ENCODE results near the gene RIMBP2.

Gene RIMBP2

DNA sequence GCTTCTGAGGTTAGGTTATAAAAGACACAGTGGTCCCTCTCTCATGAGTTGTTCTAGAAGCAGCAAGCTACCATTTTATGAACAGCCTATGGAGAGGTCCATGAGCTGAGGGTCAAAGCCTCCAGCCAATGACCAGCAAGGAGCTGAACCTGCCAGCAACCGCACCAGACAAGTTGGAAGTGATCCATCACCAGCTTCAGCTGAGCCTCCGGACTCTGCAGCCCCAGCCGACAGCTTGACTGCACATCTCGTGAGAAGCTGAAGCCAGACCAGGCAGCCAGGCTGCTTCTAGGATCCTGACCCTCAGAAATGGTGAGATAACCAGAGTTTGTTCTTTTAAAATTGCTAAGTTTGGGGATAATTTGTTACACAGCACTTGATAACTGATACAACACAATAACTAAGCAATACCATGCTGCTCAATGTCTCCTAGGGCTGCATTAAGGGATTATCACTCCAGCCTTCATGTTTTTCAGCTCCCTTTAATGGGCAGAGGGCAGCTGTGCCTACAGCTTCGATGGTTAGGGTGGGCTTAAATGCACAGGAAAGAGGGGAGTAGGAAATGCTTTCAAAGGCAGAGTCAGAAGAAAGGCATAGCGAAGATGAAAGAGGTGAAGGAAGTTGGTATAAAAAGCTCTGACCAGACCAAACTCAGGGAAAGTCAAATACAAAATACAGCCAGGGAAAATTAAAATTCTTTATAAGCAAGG, 149.5 kb downstream of the RIMBP2 start:
- no peak for DNase-seq (ENCODE audit: extremely low read depth, low read depth)
- H3K4me3 ChIP-seq (replicated peaks; ENCODE audit: low read depth, low read length) = no peak overlapping the region
- TF ChIP-seq, protein P1, sequence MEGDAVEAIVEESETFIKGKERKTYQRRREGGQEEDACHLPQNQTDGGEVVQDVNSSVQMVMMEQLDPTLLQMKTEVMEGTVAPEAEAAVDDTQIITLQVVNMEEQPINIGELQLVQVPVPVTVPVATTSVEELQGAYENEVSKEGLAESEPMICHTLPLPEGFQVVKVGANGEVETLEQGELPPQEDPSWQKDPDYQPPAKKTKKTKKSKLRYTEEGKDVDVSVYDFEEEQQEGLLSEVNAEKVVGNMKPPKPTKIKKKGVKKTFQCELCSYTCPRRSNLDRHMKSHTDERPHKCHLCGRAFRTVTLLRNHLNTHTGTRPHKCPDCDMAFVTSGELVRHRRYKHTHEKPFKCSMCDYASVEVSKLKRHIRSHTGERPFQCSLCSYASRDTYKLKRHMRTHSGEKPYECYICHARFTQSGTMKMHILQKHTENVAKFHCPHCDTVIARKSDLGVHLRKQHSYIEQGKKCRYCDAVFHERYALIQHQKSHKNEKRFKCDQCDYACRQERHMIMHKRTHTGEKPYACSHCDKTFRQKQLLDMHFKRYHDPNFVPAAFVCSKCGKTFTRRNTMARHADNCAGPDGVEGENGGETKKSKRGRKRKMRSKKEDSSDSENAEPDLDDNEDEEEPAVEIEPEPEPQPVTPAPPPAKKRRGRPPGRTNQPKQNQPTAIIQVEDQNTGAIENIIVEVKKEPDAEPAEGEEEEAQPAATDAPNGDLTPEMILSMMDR (IDR thresholded peaks at IDR 0.05; ENCODE audit: low read depth, low read length, missing control alignments) = no peak

DNA sequence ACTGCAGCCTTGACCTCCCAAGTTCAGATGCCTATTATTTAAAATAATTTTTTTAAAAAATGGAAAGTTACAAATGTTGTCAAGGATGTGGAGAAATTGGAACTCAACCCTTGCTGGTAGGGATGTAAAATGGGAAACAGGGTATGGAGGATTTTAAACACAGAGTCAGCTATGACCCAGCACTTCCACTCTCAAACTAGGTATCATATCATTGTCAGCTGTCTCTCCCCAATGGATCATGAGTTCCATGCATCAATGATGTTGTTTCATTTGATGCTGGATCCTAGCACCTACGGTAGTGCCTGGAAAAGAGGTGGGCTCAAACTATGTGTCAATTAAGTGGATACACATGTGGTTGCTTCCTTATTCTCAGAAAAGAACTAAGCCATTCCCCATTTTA, 150.9 kb downstream of the RIMBP2 start:
- TF ChIP-seq, protein P1 (IDR thresholded peaks at IDR 0.05; ENCODE audit: low read depth, low read length, missing control alignments) = no peak
- no peak overlapping the region for H3K4me3 ChIP-seq (replicated peaks; ENCODE audit: low read depth, low read length)

DNA sequence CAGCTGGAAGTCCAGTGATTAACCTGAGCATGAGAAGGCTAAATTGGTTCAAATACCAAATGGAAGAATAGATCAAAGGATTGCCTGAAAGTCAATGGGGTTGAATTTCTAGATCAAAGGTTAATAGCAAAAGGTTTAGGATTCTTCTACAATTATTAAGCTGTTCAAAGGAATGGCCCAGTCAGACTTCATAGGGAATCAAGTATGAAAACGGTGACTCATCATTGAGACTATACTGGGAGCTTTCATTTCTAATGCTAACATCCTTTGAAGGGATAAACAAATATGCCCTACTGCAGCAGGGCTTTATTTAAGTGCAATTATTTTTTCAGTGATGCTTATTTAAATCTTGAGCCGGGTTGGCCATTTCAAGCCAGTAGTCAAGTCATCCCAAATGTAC, 152.8 kb downstream of the RIMBP2 start:
- no peak overlapping the region for H3K4me3 ChIP-seq (replicated peaks; ENCODE audit: low read depth, low read length)
- no peak for DNase-seq (ENCODE audit: extremely low read depth, low read depth)

More for the DNA sequence above, 150.9 kb downstream of the RIMBP2 start:
- DNase-seq (ENCODE audit: extremely low read depth, low read depth) = no peak

DNA sequence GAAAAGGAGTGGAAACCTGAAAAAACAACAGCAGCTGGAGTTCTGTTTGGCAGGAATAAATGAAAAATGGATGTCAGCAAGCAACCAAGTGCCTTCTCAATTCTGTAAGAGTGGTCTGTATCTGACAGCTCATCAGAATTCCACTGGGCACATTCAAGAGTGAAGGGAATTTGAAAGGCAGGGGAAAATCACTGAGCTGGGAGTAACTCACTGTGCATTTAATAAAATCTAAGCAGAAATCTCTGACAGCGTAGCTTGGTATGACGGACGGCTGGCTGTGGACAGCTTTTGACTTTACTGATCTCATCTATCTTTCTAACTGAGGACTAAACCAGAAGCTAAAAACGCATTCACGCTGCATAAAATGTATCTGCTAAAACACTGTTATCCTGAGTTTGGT, 153.4 kb downstream of the RIMBP2 start:
- TF ChIP-seq, protein P1 (IDR thresholded peaks at IDR 0.05; ENCODE audit: low read depth, low read length, missing control alignments) = no peak
- no peak for DNase-seq (ENCODE audit: extremely low read depth, low read depth)
- H3K4me3 ChIP-seq (replicated peaks; ENCODE audit: low read depth, low read length) = no peak overlapping the region

More for the DNA sequence above, 152.8 kb downstream of the RIMBP2 start:
- TF ChIP-seq, protein P1 (IDR thresholded peaks at IDR 0.05; ENCODE audit: low read depth, low read length, missing control alignments) = no peak

DNA sequence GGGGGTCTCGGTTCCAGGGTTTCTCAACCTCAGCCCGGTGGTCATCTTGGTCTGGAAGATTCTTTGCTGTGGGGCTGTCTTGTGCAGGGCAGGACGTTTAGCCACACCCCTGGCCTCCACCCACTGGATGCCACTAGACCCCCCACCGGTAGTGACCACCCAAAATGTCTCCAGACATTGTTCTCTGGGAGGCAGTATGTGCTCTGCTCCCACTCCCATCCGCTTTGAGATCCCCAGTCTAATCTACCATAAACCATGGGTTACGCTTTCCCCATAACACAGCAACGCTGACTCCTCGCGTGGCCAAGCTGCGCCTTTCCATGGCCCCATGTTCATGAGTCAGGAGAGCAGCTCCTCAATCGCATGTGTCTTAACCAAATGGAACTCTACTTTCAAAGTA, 155.8 kb downstream of the RIMBP2 start:
- DNase-seq (ENCODE audit: extremely low read depth, low read depth) = no peak
- no peak overlapping the region for H3K4me3 ChIP-seq (replicated peaks; ENCODE audit: low read depth, low read length)
- TF ChIP-seq, protein P1 (IDR thresholded peaks at IDR 0.05; ENCODE audit: low read depth, low read length, missing control alignments) = no peak

DNA sequence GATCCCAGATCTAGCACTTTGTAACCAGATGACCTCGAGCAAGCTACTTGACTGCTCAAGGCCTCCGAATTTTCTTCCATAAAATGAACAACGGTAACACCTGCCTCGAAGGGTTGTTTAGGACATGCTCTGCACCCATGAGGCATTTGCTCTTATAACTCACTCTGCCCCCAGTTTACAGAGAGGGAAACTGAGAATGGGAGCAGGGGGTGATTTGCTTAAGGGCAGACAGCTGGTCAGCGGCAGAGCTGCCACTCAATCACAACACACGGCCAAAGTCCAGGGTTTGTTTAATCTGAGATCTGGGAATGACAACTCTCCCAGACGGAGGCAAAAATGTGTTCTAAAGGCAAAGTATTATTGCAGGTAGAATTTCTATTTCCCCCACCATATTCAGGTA, 156.3 kb downstream of the RIMBP2 start:
- TF ChIP-seq, protein P1 (IDR thresholded peaks at IDR 0.05; ENCODE audit: low read depth, low read length, missing control alignments) = no peak
- no peak overlapping the region for H3K4me3 ChIP-seq (replicated peaks; ENCODE audit: low read depth, low read length)
- DNase-seq (ENCODE audit: extremely low read depth, low read depth) = no peak

Data from HFF-Myc (cell line).